Uterus (tissue), 4 donors: ENCODE data around the gene DNAJB1. TPM values are rescaled to one million over a fixed set of nuclear protein-coding genes. Genes with fewer than 3 reads are reported as not detected.
A peak's percentile ranks its signal among the peaks of the same experiment; 100 is the strongest.

Source experiments
- DNase-seq, 2 donors: peaks; one replicate each; pipeline ENCODE4 v3.0.0-alpha.2; 2019 to 2020
- H3K27ac ChIP-seq, 2 donors: fragments of 200-600 bp; sonication (generic); 1 replicate in 1 of 2; 2 replicates in 1 of 2; pipeline ENCODE4 v1.5.1; 2016 to 2018
- H3K27me3 ChIP-seq, 2 donors: fragments of 200-600 bp; sonication (generic); one replicate each; pipeline ENCODE4 v1.5.1; 2018 to 2019; ENCODE audit warnings: control low read depth in 1 of 2
- H3K36me3 ChIP-seq, 2 donors: fragments of 200-600 bp; sonication (generic); one replicate each; pipeline ENCODE4 v1.5.1; 2019; ENCODE audit warnings: control low read depth in 1 of 2
- H3K4me1 ChIP-seq, 2 donors: fragments of 200-600 bp; sonication (generic); one replicate each; pipeline ENCODE4 v1.5.1; 2018 to 2019; ENCODE audit warnings: control low read depth in 1 of 2
- H3K4me3 ChIP-seq, 2 donors: fragments of 200-600 bp; sonication (generic); 1 replicate in 1 of 2; 2 replicates in 1 of 2; pipeline ENCODE4 v1.5.1; 2018 to 2019; ENCODE audit warnings: mild to moderate bottlenecking in 1 of 2
- H3K9me3 ChIP-seq, 2 donors: fragments of 200-600 bp; sonication (generic); one replicate each; pipeline ENCODE4 v1.5.1; 2019; ENCODE audit warnings: control low read depth in 1 of 2
- POLR2A ChIP-seq, 2 donors: fragments of 450-650 bp; IDR thresholded peaks; one replicate each; pipeline ENCODE4 v1.6.1; 2016; ENCODE audit warnings: antibody characterized with exemption in 2 of 2, mild to moderate bottlenecking in 1 of 2, moderate library complexity in 1 of 2
- intact Hi-C: fragments of 100-400 bp; cut with DNase I; formaldehyde crosslinking; loops from one replicate; pipeline ENCODE4 v1.15.1; 2023; ENCODE audit warnings: low total_unique reads
- total RNA-seq, 4 donors: library from RNA; depleted of rRNA in 3 of 4; stranded (reverse); fragments of >200 nt in 3 of 4; gene quantifications; one replicate each; pipeline versions ENCODE4 v1.1.0 to v1.2.4, GENCODE V29; 2014 to 2023
- TF ChIP-seq, protein P1 (sequence below), 4 experiments: fragments of 200-600 bp in 2 of 4; fragments of 450-650 bp in 2 of 4; sonication (generic) in 2 of 4; IDR thresholded peaks; one replicate each; pipeline ENCODE4 v1.5.1; 2016 to 2019; ENCODE audit warnings: antibody characterized with exemption in 4 of 4, mild to moderate bottlenecking in 2 of 4, moderate library complexity in 1 of 4
- donor health status: DM: yes; HTN: yes; CAD: no.

The DNAJB1 gene
- total RNA-seq, 4 donors from 2014 or later, result 10.2 to 66.9 (median 40.6) TPM

DNA sequence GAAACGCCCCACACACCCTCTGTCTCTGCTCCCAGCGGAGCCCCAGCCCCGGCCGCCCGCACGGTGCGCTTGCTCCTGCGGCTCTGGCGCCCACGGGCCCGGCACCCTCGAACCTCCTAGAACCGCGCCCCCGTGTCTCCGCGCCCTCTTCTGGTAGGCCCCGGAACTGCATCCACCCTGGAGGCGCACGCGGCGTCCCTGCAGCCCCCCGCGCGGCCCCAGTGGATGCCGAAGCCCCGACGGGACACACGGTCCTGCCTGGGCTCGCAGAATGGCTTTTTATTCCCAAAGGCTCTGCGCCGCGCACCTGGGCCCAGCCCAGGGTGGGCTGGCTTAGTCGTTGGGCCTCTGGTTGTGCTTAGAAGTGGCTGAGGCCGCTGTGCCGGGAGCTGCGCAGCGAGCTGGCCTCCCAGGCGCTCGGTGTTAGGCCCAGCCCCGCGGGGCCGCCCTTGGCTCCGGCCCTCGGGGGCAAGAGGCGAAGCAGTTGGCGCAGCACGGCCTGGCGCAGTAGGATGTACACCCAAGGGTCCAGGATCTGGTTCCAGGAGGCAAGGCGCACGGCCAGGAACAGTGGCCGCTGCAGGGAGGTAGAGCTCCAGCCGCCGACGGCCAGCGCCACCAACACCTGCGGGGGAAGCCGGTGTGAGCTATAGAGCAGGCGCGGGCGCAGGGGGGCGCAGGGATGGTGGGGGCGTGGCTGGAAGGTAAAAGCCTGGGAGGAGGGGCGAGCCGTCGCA, 45.8 kb downstream of the DNAJB1 start:
- H3K27me3 ChIP-seq, result peaks cover 0 to 8% of the 10 kb centered on the region in 2 donors
- peaks cover 0 to 14% of the 10 kb centered on the region in 2 donors for H3K4me1 ChIP-seq
- DNase-seq, result peak; percentile 70 to 80
- H3K27ac ChIP-seq, result peak overlapping the region in 1 of 2 donors; percentile 54
- H3K9me3 ChIP-seq, result no peaks in the 10 kb centered on the region
- TF ChIP-seq POLR2A (IDR thresholded peaks at IDR 0.05), result no peak
- TF ChIP-seq, protein P1, sequence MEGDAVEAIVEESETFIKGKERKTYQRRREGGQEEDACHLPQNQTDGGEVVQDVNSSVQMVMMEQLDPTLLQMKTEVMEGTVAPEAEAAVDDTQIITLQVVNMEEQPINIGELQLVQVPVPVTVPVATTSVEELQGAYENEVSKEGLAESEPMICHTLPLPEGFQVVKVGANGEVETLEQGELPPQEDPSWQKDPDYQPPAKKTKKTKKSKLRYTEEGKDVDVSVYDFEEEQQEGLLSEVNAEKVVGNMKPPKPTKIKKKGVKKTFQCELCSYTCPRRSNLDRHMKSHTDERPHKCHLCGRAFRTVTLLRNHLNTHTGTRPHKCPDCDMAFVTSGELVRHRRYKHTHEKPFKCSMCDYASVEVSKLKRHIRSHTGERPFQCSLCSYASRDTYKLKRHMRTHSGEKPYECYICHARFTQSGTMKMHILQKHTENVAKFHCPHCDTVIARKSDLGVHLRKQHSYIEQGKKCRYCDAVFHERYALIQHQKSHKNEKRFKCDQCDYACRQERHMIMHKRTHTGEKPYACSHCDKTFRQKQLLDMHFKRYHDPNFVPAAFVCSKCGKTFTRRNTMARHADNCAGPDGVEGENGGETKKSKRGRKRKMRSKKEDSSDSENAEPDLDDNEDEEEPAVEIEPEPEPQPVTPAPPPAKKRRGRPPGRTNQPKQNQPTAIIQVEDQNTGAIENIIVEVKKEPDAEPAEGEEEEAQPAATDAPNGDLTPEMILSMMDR (IDR thresholded peaks at IDR 0.05), result peak; percentile 83 to 99 (median 92)
- intact Hi-C loops, result no loop called here
- H3K36me3 ChIP-seq, result no peaks in the 10 kb centered on the region
- peak overlapping the region in 1 of 2 donors; percentile 9 for H3K4me3 ChIP-seq

DNA sequence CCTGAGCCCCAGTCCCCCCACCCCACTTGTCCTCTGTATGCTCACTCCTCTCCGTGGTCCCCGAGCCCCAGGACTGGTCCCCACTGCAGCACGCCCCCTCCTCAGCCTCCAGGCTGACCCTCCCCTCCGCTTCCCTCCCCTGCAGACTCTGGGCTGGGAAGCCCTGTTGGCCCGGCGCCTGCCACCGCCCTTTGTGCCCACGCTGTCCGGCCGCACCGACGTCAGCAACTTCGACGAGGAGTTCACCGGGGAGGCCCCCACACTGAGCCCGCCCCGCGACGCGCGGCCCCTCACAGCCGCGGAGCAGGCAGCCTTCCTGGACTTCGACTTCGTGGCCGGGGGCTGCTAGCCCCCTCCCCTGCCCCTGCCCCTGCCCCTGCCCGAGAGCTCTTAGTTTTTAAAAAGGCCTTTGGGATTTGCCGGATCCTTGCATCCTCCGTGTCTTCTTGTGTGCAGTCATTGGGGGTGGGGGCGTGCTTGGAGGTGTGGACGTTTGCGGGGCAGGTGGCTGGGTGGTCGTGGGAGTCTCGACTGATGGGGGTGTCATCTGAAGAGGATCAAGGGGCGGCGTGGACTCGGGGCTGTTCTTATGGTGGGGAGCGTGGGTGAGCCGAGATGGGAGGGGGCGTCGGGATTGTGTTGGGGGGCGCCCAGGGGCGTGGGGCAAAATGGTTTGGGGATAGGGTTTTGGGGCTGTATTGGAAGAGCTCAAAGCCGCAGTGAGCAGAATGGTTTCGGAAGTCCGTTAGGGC, 46.6 kb downstream of the DNAJB1 start:
- peaks cover 0 to 8% of the 10 kb centered on the region in 2 donors for H3K27me3 ChIP-seq
- intact Hi-C loops, result no loop called here
- H3K4me3 ChIP-seq, result no peak overlapping the region
- H3K36me3 ChIP-seq, result no peaks in the 10 kb centered on the region
- no peak for TF ChIP-seq POLR2A (IDR thresholded peaks at IDR 0.05)
- TF ChIP-seq, protein P1 (IDR thresholded peaks at IDR 0.05), result no peak
- DNase-seq, result no peak
- peaks cover 0 to 14% of the 10 kb centered on the region in 2 donors for H3K4me1 ChIP-seq
- no peak overlapping the region for H3K27ac ChIP-seq
- no peaks in the 10 kb centered on the region for H3K9me3 ChIP-seq

DNA sequence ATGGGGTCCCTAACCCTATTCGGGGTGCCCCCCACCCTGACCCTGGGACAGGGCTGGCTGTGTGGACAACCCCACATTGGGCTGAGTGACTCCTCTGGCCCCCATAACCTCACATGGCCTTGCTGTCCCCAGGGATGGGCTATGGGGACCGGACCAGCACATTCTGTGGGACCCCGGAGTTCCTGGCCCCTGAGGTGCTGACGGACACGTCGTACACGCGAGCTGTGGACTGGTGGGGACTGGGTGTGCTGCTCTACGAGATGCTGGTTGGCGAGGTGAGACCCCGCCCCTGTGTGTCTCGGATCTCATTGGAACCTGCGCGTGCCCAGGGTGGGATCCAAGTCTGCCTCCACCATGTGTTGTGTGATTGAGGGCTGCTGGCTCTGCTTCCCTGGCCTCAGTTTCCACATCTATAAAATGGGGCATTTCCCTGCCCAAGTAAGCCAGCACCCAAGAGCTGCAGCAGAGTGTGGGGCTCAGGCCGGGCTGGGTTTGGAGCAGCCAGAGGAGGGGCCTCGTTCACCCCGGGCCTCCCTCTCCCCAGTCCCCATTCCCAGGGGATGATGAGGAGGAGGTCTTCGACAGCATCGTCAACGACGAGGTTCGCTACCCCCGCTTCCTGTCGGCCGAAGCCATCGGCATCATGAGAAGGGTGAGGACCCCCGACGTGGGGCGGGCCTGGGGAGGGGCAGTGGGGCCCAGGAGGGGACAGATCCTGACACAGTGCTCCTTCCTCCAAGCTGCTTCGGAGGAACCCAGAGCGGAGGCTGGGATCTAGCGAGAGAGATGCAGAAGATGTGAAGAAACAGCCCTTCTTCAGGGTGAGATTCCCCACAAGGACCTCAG, 47.9 kb downstream of the DNAJB1 start:
- TF ChIP-seq, protein P1 (IDR thresholded peaks at IDR 0.05), result no peak
- no peak for TF ChIP-seq POLR2A (IDR thresholded peaks at IDR 0.05)
- Histone ChIP-seq H3K27ac (no peak overlapping the region), H3K9me3 (no peaks in the 10 kb centered on the region), H3K36me3 (no peaks in the 10 kb centered on the region), H3K4me1 (peaks cover 0 to 9% of the 10 kb centered on the region in 2 donors), H3K27me3 (peaks cover 0 to 8% of the 10 kb centered on the region in 2 donors), H3K4me3 (no peak overlapping the region)
- DNase-seq, result no peak
- intact Hi-C loops, result no loop called here

DNA sequence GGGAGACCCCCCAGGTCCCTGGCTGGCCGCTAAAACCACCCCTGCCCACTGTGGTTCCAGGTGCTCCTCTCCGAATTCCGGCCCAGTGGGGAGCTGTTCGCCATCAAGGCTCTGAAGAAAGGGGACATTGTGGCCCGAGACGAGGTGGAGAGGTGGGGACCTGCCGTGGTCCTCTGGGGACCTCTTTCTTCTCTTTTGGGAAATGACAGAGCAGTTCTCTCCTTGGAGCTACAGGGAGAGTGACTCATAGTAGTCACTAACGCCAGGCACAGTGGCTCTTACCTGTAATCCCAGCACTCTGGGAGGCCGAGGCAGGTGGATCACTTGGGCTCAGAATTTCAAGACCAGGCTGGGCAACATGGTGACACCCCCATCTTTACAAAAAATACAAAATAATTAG, 50.4 kb downstream of the DNAJB1 start:
- Histone ChIP-seq H3K27ac (no peak overlapping the region), H3K27me3 (peaks cover 0 to 3% of the 10 kb centered on the region in 2 donors), H3K9me3 (no peaks in the 10 kb centered on the region), H3K4me1 (peaks cover 0 to 8% of the 10 kb centered on the region in 2 donors), H3K36me3 (no peaks in the 10 kb centered on the region), H3K4me3 (no peak overlapping the region)
- no peak for DNase-seq
- TF ChIP-seq POLR2A (IDR thresholded peaks at IDR 0.05), result no peak
- TF ChIP-seq, protein P1 (IDR thresholded peaks at IDR 0.05), result no peak
- intact Hi-C loops, result no loop called here
